ENCODE data around the gene AGTPBP1.
A peak's percentile ranks its signal among the peaks of the same experiment; 100 is the strongest.
"Not testable (repeated sequence)": the region's sequence is repeated elsewhere in the genome, so short reads cannot be mapped to it uniquely, and the experiment has no call there.

The AGTPBP1 gene

GRCh38 chr9:85741875-85742596, at the start of gene AGTPBP1:
AGTPBP1 (minus strand) TSS chr9:85741954; CDS start chr9:85712533, 29,421 bp downstream.
- peak; percentile 94 for DNase-seq (ENCODE audit: low read depth)

GRCh38 chr9:85786116-85786515, 44.4 kb upstream of the AGTPBP1 start:
- not testable (repeated sequence) for DNase-seq (ENCODE audit: low read depth)

DNA sequence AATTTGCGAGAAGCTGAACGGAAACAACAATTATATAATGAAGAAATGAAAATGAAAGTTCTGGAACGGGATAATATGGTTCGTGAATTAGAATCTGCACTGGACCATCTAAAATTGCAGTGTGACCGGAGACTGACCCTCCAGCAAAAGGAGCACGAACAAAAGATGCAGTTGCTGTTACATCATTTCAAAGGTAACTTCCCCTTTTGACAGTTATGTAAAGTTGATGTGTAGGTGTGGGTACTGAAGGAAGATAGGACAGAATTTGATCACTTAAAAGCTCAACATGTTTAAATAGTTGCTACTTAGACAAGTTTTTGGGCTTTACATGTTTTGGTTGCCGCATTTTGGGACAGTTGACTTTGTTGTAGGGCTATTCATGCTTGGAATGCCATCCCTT, 32.1 kb upstream of the AGTPBP1 start:
- not testable (repeated sequence) for DNase-seq (ENCODE audit: low read depth)

- not testable (repeated sequence) for DNase-seq (ENCODE audit: low read depth)
Observed at GRCh38 chr9:85761802-85762201, 20.0 kb upstream of the AGTPBP1 start.

DNA sequence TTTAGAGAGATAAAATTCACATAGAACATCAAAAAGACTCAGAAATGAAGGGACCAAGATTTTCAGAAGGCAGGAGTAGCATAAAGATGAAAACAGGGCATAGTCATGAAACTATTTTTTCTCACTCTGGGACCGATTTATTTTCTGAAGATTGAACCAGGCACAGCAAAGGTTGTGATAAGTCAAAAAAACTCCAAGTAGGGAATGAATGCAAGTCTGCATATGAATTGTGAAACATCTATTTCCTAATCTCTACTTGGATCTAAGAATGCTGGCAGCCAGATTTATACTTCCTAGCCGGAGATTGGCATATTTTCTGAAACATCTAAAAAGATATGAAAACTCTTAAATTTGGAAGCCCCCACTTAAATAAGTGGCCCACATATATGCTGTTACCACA, 16.0 kb upstream of the AGTPBP1 start:
- DNase-seq (ENCODE audit: low read depth) = not testable (repeated sequence)

- not testable (repeated sequence) for DNase-seq (ENCODE audit: low read depth)
Observed at GRCh38 chr9:85756216-85756615, 14.5 kb upstream of the AGTPBP1 start.

DNA sequence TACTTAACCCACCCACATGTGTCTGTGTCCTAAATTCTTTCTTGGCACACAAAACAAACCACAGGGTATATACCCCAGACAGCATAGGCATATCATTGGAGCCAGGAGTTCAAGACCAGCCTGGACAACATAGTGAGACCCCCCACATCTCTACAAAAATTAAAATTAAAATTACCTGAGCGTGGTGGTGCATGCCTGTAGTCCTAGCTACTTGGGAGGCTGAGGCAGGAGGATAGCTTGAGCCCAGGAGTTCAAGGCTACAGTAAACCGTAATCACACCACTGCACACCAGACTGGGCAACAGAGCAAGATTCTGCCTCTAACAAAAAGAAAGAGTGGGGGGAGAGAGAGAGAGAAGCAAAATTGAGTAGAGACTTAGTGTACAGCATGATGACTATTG, 4.6 kb upstream of the AGTPBP1 start:
- DNase-seq (ENCODE audit: low read depth) = no peak

GRCh38 chr9:85745203-85745602, 3.4 kb upstream of the AGTPBP1 start:
- DNase-seq (ENCODE audit: low read depth) = no peak

DNA sequence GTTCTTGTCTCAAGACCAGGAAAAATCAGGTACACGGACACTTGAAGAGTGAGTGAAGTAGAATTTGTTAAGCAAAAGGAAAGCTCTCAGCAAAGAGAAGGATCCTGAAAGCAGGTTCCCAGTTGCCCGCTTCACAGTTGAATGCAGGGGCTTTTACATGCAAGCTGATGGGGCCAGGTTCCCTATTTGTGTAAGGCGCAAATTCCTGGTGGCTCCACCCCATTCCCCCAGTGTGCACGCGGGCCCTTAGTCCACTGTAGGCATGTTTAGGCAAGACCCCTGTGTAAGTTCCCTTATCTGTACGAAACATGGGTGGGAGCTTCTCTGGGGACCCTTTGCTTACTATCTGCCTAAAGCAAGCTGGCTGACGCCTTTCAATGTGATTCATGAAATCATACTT, 2.7 kb upstream of the AGTPBP1 start:
- DNase-seq (ENCODE audit: low read depth) = no peak

DNA sequence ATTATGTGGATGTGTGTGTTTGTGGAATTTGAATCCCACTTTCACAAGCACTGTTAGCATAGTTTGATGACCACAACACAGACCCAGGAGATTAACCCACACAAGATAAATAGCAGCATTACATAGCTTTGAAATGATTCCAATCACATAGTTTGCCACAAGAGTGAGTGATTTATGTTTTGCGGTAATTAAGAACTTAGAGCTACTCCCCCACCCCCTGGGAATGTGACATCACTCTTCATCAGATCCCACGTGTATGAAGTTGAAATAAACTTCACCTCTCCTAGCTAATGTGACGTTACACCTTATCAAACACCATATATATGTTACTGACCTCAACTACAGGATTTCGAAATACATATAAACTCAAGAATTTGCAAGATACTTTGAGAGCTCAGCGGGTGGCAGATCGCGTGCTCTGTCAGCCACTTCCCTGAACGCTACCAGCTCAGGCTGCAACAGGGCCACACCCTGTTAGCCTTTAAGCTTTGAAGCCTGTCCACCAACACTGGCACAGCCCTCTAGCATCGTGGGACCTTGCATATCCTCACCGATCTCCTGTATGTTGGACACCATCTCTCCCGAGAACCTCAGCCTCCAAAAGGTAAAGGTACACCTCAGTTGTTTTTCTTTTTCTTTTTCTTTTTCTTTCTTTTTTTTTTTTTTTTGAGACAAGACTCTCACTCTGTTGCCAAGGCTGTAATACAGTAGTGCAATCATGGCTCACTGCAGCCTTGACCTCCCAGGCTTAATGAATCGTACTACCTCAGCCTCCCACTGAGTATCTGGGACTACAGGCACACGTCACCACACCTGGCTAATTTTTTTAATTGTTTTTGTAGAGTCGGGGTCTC, 1.7 kb upstream of the AGTPBP1 start:
- no peak for DNase-seq (ENCODE audit: low read depth)

DNA sequence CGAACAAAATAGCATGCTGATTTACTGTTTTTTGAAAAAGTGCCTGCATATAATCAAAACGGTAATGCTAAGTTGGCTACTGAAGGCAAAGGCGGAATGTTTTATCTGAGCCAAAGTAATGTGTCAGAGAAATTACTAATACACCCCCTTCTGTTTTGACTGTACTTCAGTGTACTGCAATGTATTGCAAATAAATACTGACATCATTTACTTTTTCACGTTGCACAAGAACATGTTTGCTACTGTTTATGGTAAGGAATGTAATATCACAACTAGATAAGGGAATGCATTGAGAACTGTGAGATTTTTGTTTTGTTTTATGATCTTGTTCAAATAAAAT, 813 bp upstream of the AGTPBP1 start:
- no peak for DNase-seq (ENCODE audit: low read depth)

GRCh38 chr9:85741095-85741874, 469 bp downstream of the AGTPBP1 start:
- peak; percentile 72 for DNase-seq (ENCODE audit: low read depth)

DNA sequence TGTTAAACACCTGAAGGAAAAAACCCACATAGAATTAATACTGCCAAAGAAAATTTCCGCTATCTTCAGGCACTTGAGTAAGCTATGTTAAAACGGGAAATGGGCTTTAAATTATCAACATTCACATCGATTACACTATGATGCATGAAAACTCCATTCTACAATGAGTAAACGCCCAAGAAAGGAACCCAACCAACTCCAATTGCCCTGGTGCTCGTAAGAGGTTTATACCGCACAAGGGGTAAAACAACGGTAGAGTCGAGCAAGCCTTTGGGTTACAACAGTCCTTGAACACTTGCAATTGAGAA, 1.0 kb downstream of the AGTPBP1 start:
- no peak for DNase-seq (ENCODE audit: low read depth)

- no peak for DNase-seq (ENCODE audit: low read depth)
Observed at GRCh38 chr9:85738509-85738908, 3.2 kb downstream of the AGTPBP1 start.

DNA sequence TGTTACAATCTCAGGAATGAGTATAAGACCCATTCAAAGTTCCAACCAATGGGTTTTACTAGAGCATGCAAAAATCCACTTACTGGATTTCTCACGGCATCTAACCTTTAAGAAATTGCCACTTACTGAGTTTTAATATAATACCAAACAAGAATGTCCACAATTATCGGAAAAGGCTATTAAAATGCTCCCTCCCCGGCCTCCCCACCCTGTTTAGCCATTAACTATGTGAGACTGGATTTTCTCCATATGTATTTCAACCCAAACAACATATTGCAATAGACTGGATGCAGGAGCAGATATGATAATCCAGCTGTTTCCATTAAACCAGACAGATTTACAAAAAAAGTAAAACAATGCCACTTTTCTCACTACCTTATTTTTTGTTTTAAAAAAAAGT, 4.1 kb downstream of the AGTPBP1 start:
- DNase-seq (ENCODE audit: low read depth) = no peak

DNA sequence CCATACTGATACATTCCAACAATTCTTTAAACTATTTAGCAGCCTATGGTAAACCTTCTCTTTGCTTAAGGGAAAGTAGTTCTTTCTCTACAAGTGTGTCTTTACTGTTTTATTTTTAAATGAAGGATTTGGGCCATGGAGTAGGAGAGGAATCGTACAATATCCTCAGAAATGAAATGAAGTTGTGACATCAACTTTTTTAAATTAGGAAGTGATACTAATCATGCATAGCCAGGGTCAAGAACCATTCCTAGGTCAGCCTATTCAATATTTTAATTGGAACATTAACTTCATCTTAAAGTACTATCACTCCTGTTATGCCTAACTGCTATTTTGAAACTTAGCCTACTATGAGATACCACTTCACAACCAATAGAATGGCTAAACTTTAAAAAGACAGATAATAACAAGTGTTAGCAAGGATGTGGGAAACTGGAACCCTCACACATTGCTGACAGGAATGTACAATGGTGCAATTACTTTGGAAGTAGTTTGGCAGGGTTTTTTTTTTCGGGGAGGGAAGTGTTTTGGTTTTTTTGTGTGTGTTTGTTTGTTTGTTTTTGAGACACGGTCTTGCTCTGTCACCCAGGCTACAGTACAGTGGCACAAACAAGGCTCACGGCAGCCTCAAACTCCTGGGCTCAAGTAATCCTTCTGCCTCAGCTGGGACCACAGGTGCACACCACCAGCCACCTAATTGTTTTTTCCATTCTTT, 10.7 kb downstream of the AGTPBP1 start:
- DNase-seq (ENCODE audit: low read depth) = no peak

GRCh38 chr9:85729882-85730281, 11.9 kb downstream of the AGTPBP1 start:
- DNase-seq (ENCODE audit: low read depth) = no peak

DNA sequence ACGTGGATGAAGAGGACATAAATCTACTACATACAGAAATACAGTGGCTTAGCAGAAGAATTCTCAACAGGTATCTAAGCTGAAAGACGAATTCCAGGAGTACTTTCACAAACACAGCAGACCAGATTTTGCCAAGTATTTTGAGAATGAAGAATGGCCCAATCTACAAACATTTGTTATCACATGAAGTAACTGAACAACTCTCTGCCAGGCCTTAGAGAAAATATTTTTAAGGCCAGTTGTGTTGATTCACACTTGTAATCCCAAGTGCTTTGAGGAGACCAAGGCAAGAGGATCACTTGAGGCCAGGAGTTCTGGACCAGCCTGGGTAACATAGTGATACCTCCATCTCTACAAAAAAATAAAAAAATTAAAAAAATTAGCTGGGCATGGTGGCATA, 14.3 kb downstream of the AGTPBP1 start:
- DNase-seq (ENCODE audit: low read depth) = no peak

- DNase-seq (ENCODE audit: low read depth) = no peak
Observed at GRCh38 chr9:85726737-85727136, 15.0 kb downstream of the AGTPBP1 start.

DNA sequence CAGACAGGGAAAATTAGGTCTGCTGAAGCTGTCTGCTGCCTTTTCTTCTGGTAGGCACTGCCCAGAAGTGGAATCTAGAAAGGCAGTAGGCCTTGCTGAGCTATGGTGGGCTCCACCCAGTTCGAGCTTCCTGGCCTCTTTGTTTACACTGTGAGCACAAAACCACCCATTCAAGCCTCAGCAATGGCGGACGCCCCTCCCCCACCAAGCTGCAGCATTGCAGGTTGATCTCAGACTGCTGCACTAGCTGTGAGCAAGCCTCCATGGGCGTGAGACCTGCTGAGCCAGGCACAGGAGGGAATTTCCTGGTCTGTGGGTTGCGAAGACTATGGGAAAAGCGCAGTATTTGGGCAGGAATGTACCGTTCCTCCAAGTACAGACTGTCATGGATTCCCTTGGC, 18.5 kb downstream of the AGTPBP1 start:
- DNase-seq (ENCODE audit: low read depth) = peak; percentile 12

DNA sequence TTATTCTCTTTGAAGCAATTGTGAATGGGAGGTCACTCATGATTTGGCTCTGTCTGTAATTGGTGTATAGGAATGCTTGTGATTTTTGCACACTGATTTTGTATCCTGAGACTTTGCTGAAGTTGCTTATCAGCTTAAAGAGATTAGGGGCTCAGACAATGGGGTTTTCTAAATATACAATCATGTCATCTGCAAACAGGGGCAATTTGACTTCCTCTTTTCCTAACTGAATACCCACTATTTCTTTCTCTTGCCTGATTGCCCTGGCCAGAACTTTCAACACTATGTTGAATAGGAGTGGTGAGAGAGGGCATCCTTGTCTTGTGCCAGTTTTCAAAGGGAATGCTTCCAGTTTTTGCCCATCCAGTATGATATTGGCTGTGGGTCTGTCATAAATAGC, 22.3 kb downstream of the AGTPBP1 start:
- DNase-seq (ENCODE audit: low read depth) = not testable (repeated sequence)

GRCh38 chr9:85717818-85718217, 23.9 kb downstream of the AGTPBP1 start:
- not testable (repeated sequence) for DNase-seq (ENCODE audit: low read depth)

Measured in T-helper 22 cell (primary cell).